Hematopoietic multipotent progenitor cell treated with erythropoietin and hydrocortisone succinate and interleukin-3 and kit ligand, for 17 days (in vitro differentiated cells): ENCODE data around the gene C3orf18.

ENCODE experiments used
- DNase-seq: peaks from one replicate; pipeline ENCODE4 v3.0.0-alpha.2; 2015; ENCODE audit warnings: low spot score

C3orf18 gene

DNA sequence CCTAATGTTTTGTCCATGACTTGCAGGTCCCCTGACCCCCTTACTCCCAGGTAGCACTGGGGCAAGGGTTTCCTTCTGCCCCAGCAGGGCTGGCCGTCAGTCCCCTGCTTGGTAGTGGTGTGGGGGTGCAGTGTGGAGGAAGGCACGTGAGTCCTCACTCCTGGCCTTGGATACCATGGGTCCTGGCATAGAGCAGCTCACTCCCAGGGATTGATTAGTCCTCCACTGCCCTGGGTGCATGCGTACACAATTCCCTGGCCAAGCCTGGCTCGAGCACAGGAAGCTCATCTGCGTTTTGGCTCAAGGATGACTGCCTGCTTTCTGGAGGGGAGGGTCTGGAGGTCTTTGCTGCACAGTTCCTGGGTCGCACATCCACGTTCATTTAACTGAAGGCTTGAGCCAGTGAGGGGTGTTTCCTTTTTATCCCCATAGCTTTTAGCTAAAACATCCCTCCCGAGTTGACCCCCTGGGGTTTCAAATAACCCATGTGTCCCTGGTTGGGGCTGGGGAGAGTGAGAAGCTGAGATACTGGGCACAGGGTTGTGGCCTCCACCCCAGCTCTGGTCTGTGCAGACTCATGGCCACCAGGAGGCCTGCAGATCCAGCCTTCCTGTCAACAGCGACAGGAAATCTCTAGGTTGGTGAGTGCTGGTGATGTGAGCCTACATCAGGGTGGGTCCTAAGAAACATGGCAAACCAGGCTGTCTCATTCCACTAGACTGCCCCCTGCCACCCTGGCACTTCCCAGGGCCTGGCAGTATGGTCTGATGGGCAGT, 13.3 kb upstream of the C3orf18 start:
- DNase-seq, result no peak

DNA sequence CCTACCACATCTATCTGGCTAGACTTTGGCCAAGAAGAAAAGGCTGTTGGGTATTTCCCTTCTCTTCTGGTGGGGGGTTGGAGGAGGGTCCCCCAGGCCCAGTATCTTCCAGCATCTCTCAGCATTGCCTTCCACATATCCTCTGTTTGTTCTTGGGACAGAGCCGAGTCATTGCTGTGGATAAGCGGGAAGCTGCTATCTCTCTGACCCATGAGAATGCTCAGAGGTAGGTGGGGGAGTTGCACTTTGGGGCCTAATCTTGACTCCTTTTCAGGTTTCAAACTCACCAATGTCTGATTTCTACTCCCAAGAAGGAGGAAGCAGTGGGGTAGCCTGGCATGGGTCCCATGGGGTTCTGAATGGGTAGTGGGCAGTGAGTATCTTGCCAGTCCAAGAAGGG, 9.8 kb upstream of the C3orf18 start:
- no peak for DNase-seq

DNA sequence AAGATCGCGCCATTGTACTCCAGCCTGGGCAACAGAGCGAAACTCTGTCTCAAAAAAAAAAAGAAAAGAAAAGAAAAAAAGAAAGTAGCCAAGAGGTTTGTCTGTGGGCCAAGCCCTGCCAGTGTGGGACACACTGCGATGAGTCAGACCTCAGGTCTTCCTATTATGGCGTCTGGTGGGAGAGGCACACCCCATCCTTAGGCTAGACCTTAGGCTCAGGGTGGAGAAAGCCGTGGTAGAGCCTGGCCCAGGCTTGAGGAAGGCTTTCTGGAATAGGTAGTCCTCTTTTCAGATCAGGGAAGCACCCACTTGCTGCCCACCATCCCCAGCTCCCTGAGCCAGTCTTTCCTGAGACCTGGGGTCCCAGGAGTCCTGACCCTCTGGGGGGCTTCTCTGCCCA, 7.8 kb upstream of the C3orf18 start:
- no peak for DNase-seq

DNA sequence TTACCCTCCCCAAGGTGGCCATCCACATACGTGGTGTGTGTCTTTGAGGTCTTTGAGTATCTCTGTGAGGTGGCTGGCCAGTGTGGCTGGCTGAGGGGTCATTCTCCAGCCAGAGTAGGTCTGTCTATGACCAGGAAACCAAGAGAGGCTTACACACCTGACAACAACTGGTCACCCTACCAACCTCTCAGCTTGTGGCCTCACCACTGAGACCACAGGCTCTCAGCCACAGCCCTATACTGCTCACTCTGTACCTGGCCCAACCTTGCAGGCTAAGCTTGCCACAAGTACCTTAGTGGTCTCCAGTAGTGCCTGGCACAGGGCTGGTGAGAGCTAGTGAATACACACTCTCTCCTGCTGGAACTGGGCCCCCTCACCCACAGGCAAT, 6.9 kb upstream of the C3orf18 start:
- no peak for DNase-seq

DNA sequence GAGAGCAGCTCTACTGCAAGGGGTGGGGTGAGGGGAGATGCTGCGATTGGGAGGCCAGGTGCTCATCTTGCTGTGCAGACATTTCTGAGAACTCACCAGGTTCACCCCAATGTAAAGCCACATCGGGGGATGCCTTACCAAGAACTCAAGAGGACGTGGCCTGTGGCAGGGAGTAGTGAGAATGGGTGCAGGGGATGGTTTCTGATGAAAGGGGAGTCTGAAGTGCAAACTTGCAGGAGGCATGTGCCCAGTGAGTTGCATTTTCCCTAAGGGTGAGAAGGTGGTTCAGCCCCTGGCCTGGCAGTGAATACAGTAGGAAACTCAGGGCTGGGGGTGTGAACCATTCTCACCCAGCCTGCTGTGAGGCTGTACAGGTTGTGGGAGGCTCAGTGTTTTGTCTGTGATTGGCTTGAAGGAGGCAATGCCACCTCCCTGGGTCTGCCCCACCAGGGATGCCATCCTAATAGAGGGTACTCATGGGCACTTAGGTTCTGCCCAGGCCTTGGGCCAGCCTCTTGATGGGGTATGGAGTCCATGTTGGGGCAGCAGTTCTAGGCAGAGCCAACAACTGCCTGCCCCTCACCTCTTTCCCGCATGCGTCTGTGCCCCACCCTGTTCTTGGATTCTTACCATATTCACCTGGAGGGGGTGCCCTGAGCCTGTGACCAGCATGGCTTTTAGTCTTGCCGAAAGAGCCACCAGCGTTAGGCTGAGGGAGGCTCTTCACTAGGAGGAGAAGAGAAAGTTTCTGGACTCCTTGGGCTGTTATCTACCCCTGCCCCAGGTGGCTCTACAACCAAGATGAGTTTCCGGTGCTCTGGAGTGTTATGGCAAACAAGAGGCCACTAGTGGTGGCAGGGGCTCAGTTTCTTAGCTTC, 6.3 kb upstream of the C3orf18 start:
- no peak for DNase-seq

DNA sequence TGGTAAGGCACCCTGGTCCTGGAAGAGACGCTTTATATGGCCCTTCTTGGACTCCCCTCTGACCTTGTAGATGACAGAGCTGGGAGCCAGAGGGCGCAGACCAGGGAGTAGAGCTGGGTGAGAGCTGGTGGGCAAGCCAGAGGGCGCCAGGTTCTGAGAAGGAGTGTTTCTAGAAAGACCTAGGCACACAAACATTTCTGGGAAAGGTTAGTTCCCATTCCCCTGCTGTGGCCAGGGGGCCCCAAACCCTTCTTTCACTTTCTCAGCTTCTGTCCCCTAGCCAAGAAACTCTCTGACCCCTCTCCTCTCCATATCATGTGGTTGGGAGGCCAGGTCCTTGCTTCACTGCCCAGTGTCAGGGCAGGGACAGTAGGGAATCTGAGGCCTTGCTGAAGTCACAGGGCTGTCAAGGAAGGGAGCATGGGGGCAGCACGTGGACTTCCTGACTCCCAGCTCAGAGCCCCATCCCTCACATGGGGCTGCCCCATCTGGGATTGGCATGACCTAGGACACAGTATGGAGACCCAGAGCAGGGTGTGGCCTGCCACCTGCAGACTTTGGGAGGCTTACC, 5.3 kb upstream of the C3orf18 start:
- DNase-seq, result no peak

DNA sequence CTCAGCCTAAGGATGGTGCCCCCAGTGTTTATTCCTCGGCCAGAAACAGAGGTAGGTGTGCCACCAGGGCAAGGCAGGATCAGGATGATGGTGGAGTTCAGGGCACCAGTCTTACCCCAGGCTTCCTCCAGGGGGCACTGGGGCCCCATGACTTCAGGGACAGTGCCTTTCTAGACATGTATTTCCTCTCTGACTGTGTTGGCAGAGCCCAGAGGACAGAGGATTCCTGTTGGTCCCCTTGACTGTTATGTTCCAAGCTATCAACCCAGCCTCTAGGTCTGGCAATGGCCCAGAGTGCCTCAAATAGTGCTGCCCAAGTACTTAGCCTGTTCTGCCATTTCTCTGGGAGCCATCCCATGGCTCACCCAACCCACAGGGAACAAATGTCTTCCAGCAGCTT, 4.6 kb upstream of the C3orf18 start:
- peak; percentile 90 for DNase-seq

DNA sequence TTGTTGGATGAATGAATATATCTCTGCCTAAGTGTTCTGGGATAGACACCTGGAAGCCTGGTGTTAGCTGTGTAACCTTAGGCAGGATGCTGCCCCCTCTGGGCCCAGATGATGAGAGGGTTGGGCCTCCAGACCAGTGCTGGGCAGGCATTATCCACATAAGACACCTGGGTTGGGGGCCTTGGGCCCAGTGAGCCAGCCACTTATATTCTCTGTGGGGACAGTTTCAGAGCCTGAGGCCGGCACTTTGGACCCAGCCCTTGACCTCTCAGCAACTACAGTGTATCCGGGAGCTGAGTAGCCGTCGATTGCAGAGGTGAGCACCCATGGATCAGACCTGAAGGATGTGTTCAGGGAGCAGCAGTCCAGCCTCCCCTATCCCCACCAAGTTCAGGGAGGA, 3.9 kb upstream of the C3orf18 start:
- DNase-seq, result no peak

DNA sequence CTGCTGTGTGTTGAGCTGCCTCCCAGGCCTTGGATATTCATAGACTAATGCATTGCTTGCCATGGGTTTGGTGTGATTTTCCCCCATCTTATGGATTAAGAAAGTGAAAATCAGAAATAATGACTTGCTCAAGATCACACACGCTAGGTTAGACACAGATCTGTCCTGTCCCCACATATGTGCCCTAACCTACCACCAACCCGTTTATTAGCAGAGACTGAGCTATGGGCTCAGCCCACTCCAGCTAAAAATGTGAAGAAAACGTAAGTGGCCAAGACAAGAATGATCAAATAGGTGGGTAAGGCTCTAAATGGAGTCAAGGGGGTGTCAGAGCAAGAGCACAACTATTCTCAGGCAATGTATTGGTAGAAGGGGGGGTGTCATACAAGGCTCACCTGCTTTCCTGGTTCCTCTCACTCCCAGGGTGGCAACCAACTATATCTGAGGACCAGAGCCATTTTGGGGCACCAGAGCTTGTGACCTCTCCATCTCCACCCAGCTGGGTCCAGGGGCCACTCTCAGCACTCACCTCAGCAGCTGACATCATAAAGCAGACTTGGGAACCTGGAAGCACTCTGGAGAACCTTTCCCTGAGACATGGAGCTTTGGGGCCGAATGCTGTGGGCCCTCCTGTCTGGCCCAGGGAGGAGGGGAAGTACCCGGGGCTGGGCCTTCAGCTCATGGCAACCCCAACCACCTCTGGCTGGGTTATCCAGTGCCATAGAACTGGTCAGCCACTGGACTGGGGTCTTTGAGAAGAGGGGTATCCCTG, 3.1 kb upstream of the C3orf18 start:
- DNase-seq, result no peak

DNA sequence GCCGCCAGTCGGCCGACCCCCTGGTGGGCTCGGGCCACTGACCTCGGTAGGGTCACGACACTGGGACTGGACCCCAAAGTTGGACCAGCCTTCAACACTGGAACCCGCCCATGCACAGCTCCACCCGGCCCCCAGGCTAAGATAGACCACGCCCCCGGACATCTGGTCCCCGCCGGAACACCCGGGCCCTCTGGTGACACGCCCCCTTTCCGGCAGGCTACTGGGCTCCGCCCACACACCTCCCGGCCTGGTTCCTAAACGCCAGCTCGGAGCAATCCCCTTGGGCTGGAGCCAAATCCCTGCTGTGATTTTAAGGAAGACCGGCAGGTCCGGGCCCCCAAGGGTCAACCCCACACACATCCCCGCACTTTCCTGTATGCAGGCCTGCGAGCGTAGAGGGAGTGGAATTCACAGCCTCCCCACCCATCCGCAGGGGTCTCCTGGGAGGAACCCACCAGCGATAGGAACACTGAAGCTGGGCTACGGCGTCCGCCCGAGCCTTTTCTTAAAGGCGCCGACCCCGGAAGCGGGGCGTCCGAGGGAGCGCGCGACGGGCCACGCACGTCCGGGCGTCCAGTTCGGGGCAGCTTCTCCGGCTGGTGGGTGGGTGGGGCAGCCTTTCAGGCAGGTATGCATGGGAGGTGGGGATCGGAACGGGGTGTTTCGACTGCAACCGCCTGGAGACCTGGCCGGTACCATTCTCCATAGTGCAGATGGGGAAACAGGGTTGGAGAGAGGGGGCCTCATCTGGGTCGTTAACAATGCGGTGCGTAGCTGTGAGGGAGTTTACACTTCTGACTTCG, 1.6 kb upstream of the C3orf18 start, which contains the start of gene HEMK1:
TSS of gene HEMK1 (plus strand) at position 576 of the 803 bp plus-strand sequence. CDS start 1,583 bp downstream, outside the sequence.
- peak; percentile 95 for DNase-seq

DNA sequence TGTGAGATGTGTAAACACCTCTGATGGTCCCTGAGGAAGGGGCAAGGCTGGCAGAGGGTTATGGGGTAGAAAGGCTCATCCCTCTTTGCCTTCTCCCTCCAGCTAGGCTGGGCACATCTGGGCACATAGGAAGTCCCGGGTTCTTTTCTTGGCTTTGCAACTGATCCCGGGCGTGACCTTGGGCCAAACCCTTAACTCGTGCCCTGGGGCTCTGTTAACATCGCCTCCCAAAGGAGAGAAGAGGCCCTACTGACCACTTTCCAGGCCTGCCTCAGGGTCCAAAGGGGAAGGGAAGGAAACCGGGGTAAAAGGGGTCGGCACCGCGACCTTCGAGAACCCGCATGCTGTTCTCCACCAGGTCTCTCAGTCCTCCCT, 549 bp downstream of the C3orf18 start:
- DNase-seq, result no peak

DNA sequence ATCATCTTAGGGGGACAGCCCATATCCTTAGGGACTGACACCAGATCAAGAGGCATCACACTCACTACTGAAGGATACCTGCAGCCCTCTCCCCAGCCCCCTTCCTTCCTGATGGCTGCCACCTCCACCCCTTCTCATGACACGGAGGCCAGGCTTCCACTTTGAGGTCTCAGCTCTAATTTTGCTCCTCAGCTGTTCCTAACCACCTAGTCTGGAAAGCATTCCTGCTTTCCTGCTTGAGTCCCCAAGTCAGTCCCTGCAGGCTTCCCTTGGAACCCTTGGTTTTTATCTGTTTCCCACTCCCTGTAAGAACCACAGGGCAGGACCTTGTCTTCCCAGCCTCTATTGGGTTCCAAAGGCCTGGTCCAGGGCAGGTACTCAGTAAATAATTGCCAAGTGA, 3.2 kb downstream of the C3orf18 start:
- no peak for DNase-seq

DNA sequence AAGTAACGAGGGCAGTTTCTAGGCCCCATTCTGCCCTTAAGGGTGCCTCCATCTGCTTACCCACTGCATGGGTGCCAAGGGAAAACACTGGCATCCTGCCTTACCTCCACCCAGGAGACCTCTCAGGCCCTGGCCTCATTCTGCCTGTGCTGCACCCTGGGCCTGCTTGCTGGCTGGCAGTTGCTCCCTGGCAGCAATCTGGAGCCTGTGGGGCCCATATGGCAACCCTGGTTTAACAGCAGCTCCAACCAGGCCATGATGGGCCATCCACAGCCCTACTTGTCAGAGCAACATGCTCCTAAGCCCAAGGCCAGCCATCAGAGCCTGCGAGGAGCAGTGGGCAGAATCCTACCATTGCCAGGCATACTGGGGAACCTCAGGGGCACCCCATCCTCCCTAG, 3.7 kb downstream of the C3orf18 start:
- no peak for DNase-seq

DNA sequence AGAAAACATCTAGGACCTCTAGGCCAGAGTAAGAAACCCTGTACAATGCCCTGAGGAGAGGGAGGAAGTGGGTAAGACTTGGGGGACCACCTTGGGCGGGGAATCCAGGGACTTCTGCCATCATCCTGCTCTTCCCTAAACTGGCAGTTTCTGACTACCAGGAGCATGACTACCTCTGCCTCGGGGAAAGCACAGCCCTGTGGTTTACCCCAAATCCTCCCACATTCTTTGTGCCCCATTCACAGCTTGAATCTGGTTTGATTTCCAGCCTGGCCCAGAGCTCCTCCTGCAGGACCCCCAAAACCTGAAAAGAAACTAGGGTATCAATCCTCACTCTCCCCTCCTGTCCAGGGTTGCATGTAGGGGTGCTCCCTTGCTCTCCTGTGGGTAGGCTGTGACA, 4.7 kb downstream of the C3orf18 start:
- no peak for DNase-seq

DNA sequence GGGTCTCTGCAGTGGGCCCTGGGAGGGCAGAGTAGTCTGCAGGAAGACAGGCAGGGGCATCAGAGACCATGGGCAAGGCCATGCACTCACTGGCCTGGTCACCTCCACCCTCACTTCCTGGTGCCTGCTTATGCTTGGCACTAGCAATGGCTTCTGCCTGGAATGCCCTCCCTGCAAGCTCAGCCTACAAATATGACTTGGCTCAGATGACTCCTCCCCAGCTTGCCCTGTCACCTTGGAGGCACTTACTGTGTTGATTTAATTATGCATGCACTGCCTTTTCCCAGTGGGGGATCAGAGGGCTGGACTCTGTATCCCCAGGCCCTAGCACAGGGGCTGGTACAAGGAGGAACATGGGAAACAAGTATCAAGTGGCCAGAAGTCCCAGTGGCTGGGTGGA, 7.8 kb downstream of the C3orf18 start:
- no peak for DNase-seq

DNA sequence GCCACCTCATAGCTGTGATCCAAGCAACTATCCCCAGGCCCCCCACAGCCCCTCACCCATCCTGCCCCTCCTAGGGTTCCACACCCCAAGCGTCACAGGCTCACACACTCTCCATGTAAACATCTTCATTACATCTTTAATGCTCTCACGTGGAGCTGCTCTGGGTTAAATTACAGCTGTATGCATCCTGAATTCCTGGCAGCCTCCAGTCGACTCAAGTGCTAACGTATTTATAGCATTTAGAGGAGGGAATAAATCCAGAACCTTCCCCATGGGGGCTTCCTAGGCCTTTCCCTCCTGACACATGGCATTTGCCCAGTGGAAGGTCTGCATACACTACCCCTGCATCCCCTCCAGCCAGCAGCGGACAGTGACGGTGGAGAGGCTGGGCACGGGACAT, 9.6 kb downstream of the C3orf18 start:
- no peak for DNase-seq

DNA sequence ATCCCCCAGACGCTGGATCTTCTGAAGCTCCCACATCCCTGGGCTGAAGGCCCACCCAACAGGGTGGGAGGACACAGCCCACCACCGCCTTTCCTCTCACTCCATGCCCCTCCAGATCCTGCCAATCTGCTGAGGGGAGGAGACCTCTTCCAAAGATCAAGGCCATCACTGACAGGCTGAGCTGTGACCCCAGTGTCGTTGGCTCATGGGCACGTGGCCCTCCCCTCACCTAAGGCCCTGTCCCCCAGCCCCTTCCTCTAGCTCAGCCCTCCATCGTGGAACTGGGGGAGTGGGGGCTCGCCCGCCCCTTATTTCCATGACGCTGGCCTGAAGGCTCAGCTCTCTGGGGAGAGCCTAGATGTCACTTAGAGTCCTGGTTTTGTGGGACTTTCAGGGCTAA, 10.4 kb downstream of the C3orf18 start:
- DNase-seq, result no peak

DNA sequence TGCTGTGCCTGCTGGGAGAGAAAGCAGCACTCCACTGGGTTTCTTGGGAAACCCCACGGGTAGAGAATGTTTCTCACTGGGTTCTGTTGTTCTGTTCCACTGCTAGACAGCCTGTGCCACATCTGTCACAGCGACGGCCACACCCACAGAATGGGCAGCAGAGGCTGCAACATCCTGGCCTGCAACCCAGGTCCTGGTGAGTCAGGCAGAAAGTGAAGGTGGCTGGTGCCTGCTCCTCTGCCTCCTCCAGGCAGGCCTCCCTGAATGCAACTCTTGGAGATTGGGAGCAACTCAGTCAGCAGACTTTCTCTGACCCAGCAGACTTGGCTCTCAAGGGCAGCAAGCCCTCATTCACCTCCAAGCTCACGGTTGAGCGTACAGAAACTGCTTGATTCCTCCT, 13.0 kb downstream of the C3orf18 start:
- no peak for DNase-seq

DNA sequence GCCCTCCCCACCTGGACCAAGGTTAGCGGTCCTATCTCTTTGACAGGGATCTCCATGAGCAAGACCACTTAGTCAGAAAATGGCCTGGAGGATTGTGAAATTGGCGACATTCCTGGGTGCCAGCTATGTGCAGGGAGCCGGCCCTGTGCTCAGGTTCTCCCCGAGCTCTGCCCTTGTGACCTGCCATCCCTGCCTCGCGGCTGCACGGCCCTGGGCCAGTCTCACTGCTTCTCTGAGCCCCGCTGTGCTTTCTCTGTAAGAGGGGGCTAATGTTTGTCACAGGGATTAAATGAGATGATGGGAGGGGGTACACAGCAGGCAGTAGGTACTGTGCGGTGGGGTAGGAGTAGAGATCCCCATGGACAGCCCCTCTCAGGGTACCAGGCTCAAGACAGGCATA, 14.9 kb downstream of the C3orf18 start:
- DNase-seq, result no peak

DNA sequence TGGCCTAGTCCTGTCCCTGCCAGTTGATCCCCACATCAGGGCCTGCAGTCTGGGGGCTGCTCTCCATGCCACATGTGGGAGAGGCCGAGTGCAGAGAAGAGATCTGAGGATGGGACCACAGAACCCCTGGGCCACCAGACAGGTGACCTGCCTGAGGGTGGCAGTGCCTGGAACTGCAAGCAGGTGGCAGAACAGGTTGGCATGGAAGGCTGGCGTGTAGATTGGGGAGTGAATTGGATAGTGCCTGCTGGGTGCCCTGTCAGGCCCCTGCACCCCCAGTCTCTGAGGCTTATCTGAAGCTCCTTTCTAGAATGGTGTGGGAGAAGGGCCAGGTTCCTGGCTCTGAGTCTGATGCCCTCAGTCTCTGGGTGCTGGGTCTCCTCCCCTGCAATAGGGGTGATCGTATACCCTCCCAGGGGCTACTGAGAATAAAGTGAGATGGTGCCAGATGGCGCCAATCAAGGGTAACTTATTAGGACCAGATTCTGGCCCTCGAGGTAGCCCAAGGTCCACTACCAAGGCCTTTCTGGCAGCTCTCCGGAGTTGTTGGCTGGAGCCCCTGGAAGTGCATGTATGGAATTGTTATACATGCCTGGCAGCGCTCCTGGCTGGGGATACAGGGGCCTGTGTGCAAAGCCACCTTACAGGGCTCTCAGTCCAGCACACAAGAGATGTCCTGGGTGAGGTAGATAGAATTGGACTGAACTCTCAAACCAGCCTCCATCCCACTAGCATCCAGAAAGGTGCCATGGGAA, 15.7 kb downstream of the C3orf18 start:
- no peak for DNase-seq
